IPS-20b (cell line): ENCODE measurements around the gene RPRD1B.
A peak's percentile ranks its signal among the peaks of the same experiment; 100 is the strongest.

Experiments
- H3K27ac ChIP-seq: one replicate; pipeline ENCODE4 v1.5.1; 2013; ENCODE audit warnings: low read length
- H3K27me3 ChIP-seq: 2 replicates; pipeline ENCODE4 v1.6.1; 2013; ENCODE audit warnings: mild to moderate bottlenecking, low read length, inconsistent platforms; ENCODE audit not compliant: insufficient read depth
- H3K36me3 ChIP-seq: 2 replicates; pipeline ENCODE4 v1.6.1; 2013; ENCODE audit warnings: low read depth, mild to moderate bottlenecking, inconsistent platforms, low read length, moderate library complexity; ENCODE audit not compliant: insufficient read depth
- H3K4me1 ChIP-seq: 2 replicates; pipeline ENCODE4 v1.6.1; 2013; ENCODE audit warnings: mild to moderate bottlenecking, control low read depth, inconsistent platforms, low read length, moderate library complexity; ENCODE audit not compliant: insufficient read depth
- H3K4me3 ChIP-seq: 2 replicates; pipeline ENCODE4 v1.5.1; 2013; ENCODE audit warnings: mild to moderate bottlenecking, low read length, inconsistent platforms
- H3K9ac ChIP-seq: 2 replicates; pipeline ENCODE4 v1.6.1; 2013; ENCODE audit warnings: low read depth, mild to moderate bottlenecking, inconsistent platforms, low read length, moderate library complexity
- H3K9me3 ChIP-seq: 2 replicates; pipeline ENCODE4 v1.6.1; 2013; ENCODE audit warnings: mild to moderate bottlenecking, low read depth, low read length, inconsistent platforms; ENCODE audit not compliant: insufficient read depth

The RPRD1B gene

GRCh38 chr20:38033330-38034107, at the start of gene RPRD1B, which contains the start of gene TTI1:
RPRD1B (plus strand) TSS chr20:38033746; CDS start chr20:38033948, 202 bp downstream.
TTI1 (minus strand) TSS chr20:38033456; CDS start chr20:38013816, 19,640 bp downstream.
- peak within 1 kb of the TSS; percentile 95 for H3K4me3 ChIP-seq
- peaks cover 10% of the 10 kb centered on the region; the same call in 1 of the 2 replicates for H3K4me1 ChIP-seq
- H3K27ac ChIP-seq, result peak within 1 kb of the TSS; percentile 93
- peaks cover 31% of the 10 kb centered on the region for H3K36me3 ChIP-seq
- no peaks in the 10 kb centered on the region for H3K9me3 ChIP-seq
- no peaks in the 10 kb centered on the region for H3K27me3 ChIP-seq
- H3K9ac ChIP-seq, result peak within 1 kb of the TSS; percentile 86

- Histone ChIP-seq H3K4me1 (no peaks in the 10 kb centered on the region), H3K4me3 (no peak overlapping the region), H3K27me3 (no peaks in the 10 kb centered on the region), H3K36me3 (peaks cover 38% of the 10 kb centered on the region), H3K27ac (no peak overlapping the region), H3K9me3 (no peaks in the 10 kb centered on the region), H3K9ac (no peak overlapping the region)
These were observed 49.3 kb upstream of the RPRD1B start for GRCh38 chr20:37984018-37984785.

- Histone ChIP-seq H3K27me3 (no peaks in the 10 kb centered on the region), H3K27ac (no peak overlapping the region), H3K9ac (no peak overlapping the region), H3K36me3 (peaks cover 57% of the 10 kb centered on the region), H3K4me1 (no peaks in the 10 kb centered on the region), H3K4me3 (no peak overlapping the region), H3K9me3 (no peaks in the 10 kb centered on the region)
These were observed 47.3 kb upstream of the RPRD1B start for GRCh38 chr20:37986044-37986858.

- Histone ChIP-seq H3K4me1 (no peaks in the 10 kb centered on the region), H3K9ac (no peak overlapping the region), H3K9me3 (no peaks in the 10 kb centered on the region), H3K27me3 (no peaks in the 10 kb centered on the region), H3K27ac (no peak overlapping the region), H3K4me3 (no peak overlapping the region), H3K36me3 (peaks cover 64% of the 10 kb centered on the region)
These were observed 46.5 kb upstream of the RPRD1B start for GRCh38 chr20:37986873-37987601.

GRCh38 chr20:37987602-37988290, 45.8 kb upstream of the RPRD1B start:
- no peak overlapping the region for H3K9ac ChIP-seq
- H3K27ac ChIP-seq, result no peak overlapping the region
- peaks cover 3% of the 10 kb centered on the region; the same call in 1 of the 2 replicates for H3K4me1 ChIP-seq
- no peaks in the 10 kb centered on the region for H3K9me3 ChIP-seq
- H3K4me3 ChIP-seq, result no peak overlapping the region
- no peaks in the 10 kb centered on the region for H3K27me3 ChIP-seq
- H3K36me3 ChIP-seq, result peaks cover 64% of the 10 kb centered on the region

- Histone ChIP-seq H3K4me3 (no peak overlapping the region), H3K9ac (no peak overlapping the region), H3K9me3 (no peaks in the 10 kb centered on the region), H3K4me1 (peaks cover 6% of the 10 kb centered on the region; the same call in 1 of the 2 replicates), H3K27ac (no peak overlapping the region), H3K36me3 (peaks cover 62% of the 10 kb centered on the region), H3K27me3 (no peaks in the 10 kb centered on the region)
These were observed 45.1 kb upstream of the RPRD1B start for GRCh38 chr20:37988306-37988954.

GRCh38 chr20:37989601-37990295, 43.8 kb upstream of the RPRD1B start:
- Histone ChIP-seq H3K27me3 (no peaks in the 10 kb centered on the region), H3K4me3 (no peak overlapping the region), H3K27ac (no peak overlapping the region), H3K9ac (no peak overlapping the region), H3K36me3 (peaks cover 68% of the 10 kb centered on the region), H3K4me1 (peaks cover 6% of the 10 kb centered on the region; the same call in 1 of the 2 replicates), H3K9me3 (no peaks in the 10 kb centered on the region)

- H3K4me3 ChIP-seq, result no peak overlapping the region
- no peaks in the 10 kb centered on the region for H3K27me3 ChIP-seq
- peaks cover 6% of the 10 kb centered on the region; the same call in 1 of the 2 replicates for H3K4me1 ChIP-seq
- peaks cover 77% of the 10 kb centered on the region for H3K36me3 ChIP-seq
- no peak overlapping the region for H3K27ac ChIP-seq
- no peak overlapping the region for H3K9ac ChIP-seq
- no peaks in the 10 kb centered on the region for H3K9me3 ChIP-seq
These were observed 42.9 kb upstream of the RPRD1B start for GRCh38 chr20:37990571-37991151.

- Histone ChIP-seq H3K4me3 (no peak overlapping the region), H3K9ac (no peak overlapping the region), H3K27ac (no peak overlapping the region), H3K36me3 (peaks cover 80% of the 10 kb centered on the region), H3K4me1 (peaks cover 6% of the 10 kb centered on the region; the same call in 1 of the 2 replicates), H3K9me3 (no peaks in the 10 kb centered on the region), H3K27me3 (no peaks in the 10 kb centered on the region)
These were observed 42.2 kb upstream of the RPRD1B start for GRCh38 chr20:37991157-37991866.
